Activated gamma-delta T cell treated with anti-CD3 and anti-CD28 coated beads, Interleukin-2, amount 50 U/mL, for 16 hours (primary cell): ENCODE results near the gene IL4I1.

Experiments
- DNase-seq: peaks from one replicate; pipeline ENCODE4 v3.0.0-alpha.2; 2020; ENCODE audit warnings: low read depth

IL4I1 gene

GRCh38 chr19:49895566-49896297 is 955 bp downstream of the IL4I1 start:
- DNase-seq: no peak

- peak; percentile 19 for DNase-seq
These were observed 1.7 kb downstream of the IL4I1 start for GRCh38 chr19:49894879-49895565.

- DNase-seq: no peak
These were observed 2.5 kb downstream of the IL4I1 start for GRCh38 chr19:49894011-49894664.

GRCh38 chr19:49892716-49893115 is 4.0 kb downstream of the IL4I1 start:
- no peak for DNase-seq

GRCh38 chr19:49891393-49891792 is 5.3 kb downstream of the IL4I1 start:
- no peak for DNase-seq

GRCh38 chr19:49890349-49891311 is 6.1 kb downstream of the IL4I1 start:
- peak; percentile 53 for DNase-seq

GRCh38 chr19:49889687-49890348 is 6.9 kb downstream of the IL4I1 start:
- DNase-seq: peak; percentile 52

GRCh38 chr19:49889038-49889686 is 7.5 kb downstream of the IL4I1 start:
- DNase-seq: no peak

GRCh38 chr19:49888510-49888824 is 8.2 kb downstream of the IL4I1 start:
- no peak for DNase-seq

- no peak for DNase-seq
These were observed 8.8 kb downstream of the IL4I1 start for GRCh38 chr19:49887665-49888509.

GRCh38 chr19:49887037-49887664 is 9.5 kb downstream of the IL4I1 start:
- no peak for DNase-seq

GRCh38 chr19:49884760-49885159 is 11.9 kb downstream of the IL4I1 start:
- no peak for DNase-seq

- no peak for DNase-seq
These were observed 12.6 kb downstream of the IL4I1 start for GRCh38 chr19:49884109-49884508.

- DNase-seq: no peak
These were observed 13.6 kb downstream of the IL4I1 start for GRCh38 chr19:49883094-49883493.

GRCh38 chr19:49882643-49883042 is 14.0 kb downstream of the IL4I1 start:
- no peak for DNase-seq

- DNase-seq: no peak
These were observed 14.9 kb downstream of the IL4I1 start for GRCh38 chr19:49881672-49882394.

GRCh38 chr19:49881186-49881585 is 15.5 kb downstream of the IL4I1 start:
- DNase-seq: no peak

GRCh38 chr19:49880162-49880869 is 16.4 kb downstream of the IL4I1 start:
- no peak for DNase-seq
